Measurements from ENCODE around the gene STRIP2. TPM values are rescaled to one million over a fixed set of nuclear protein-coding genes. Genes with fewer than 3 reads are reported as not detected.
"Not testable (repeated sequence)": the region's sequence is repeated elsewhere in the genome, so short reads cannot be mapped to it uniquely, and the experiment has no call there.

The STRIP2 gene
- total RNA-seq, 2 donors from 2014 or later: 8.5 to 11.3 TPM

GRCh38 chr7:129529643-129530042 is 95.4 kb downstream of the STRIP2 start:
- no peaks in the 10 kb centered on the region for H3K36me3 ChIP-seq
- DNase-seq (ENCODE audit: low spot score): no peak
- TF ChIP-seq CTCF (IDR thresholded peaks at IDR 0.05): no peak
- no peak overlapping the region for H3K4me3 ChIP-seq
- H3K4me1 ChIP-seq: no peaks in the 10 kb centered on the region
- no peaks in the 10 kb centered on the region for H3K9me3 ChIP-seq
- H3K27ac ChIP-seq: no peak overlapping the region
- H3K27me3 ChIP-seq: no peaks in the 10 kb centered on the region

- no peak overlapping the region for H3K27ac ChIP-seq
- no peaks in the 10 kb centered on the region for H3K36me3 ChIP-seq
- H3K4me1 ChIP-seq: no peaks in the 10 kb centered on the region
- no peaks in the 10 kb centered on the region for H3K27me3 ChIP-seq
- H3K4me3 ChIP-seq: no peak overlapping the region
- no peak for TF ChIP-seq CTCF (IDR thresholded peaks at IDR 0.05)
- no peaks in the 10 kb centered on the region for H3K9me3 ChIP-seq
- no peak for DNase-seq (ENCODE audit: low spot score)
These were observed 96.7 kb downstream of the STRIP2 start for GRCh38 chr7:129530795-129531391.

GRCh38 chr7:129531721-129532120 is 97.5 kb downstream of the STRIP2 start:
- DNase-seq (ENCODE audit: low spot score): no peak
- TF ChIP-seq CTCF (IDR thresholded peaks at IDR 0.05): no peak
- no peaks in the 10 kb centered on the region for H3K9me3 ChIP-seq
- H3K4me1 ChIP-seq: no peaks in the 10 kb centered on the region
- H3K27ac ChIP-seq: no peak overlapping the region
- H3K27me3 ChIP-seq: no peaks in the 10 kb centered on the region
- H3K4me3 ChIP-seq: no peak overlapping the region
- H3K36me3 ChIP-seq: no peaks in the 10 kb centered on the region

GRCh38 chr7:129532375-129532774 is 98.1 kb downstream of the STRIP2 start:
- no peak overlapping the region for H3K27ac ChIP-seq
- no peaks in the 10 kb centered on the region for H3K9me3 ChIP-seq
- H3K36me3 ChIP-seq: no peaks in the 10 kb centered on the region
- H3K4me1 ChIP-seq: no peaks in the 10 kb centered on the region
- H3K27me3 ChIP-seq: no peaks in the 10 kb centered on the region
- DNase-seq (ENCODE audit: low spot score): no peak
- no peak overlapping the region for H3K4me3 ChIP-seq
- TF ChIP-seq CTCF (IDR thresholded peaks at IDR 0.05): no peak

GRCh38 chr7:129534558-129535274 is 100.5 kb downstream of the STRIP2 start:
- H3K9me3 ChIP-seq; DNase-seq (ENCODE audit: low spot score); H3K4me3 ChIP-seq; H3K4me1 ChIP-seq; H3K36me3 ChIP-seq; H3K27ac ChIP-seq; H3K27me3 ChIP-seq: not testable (repeated sequence)

GRCh38 chr7:129535896-129536295 is 101.7 kb downstream of the STRIP2 start:
- no peak for DNase-seq (ENCODE audit: low spot score)
- Histone ChIP-seq H3K4me3 (no peak overlapping the region), H3K9me3 (no peaks in the 10 kb centered on the region), H3K4me1 (no peaks in the 10 kb centered on the region), H3K36me3 (no peaks in the 10 kb centered on the region), H3K27me3 (no peaks in the 10 kb centered on the region), H3K27ac (no peak overlapping the region)
- no peak for TF ChIP-seq CTCF (IDR thresholded peaks at IDR 0.05)
